Measurements from ENCODE around the gene UMAD1.

Gene UMAD1

GRCh38 chr7:7696458-7697119 lies 56.0 kb downstream of the UMAD1 start:
- Histone ChIP-seq H3K4me1 (ENCODE audit: insufficient read depth, low read length) (no peaks in the 10 kb centered on the region), H3K27ac (ENCODE audit: low read length) (no peak overlapping the region), H3K27me3 (ENCODE audit: insufficient read depth, low read length) (no peaks in the 10 kb centered on the region), H3K36me3 (ENCODE audit: insufficient read depth, low read depth, low read length) (no peaks in the 10 kb centered on the region), H3K9ac (ENCODE audit: low read depth, low read length) (no peak overlapping the region), H3K9me3 (ENCODE audit: insufficient read depth, low read depth, low read length) (no peaks in the 10 kb centered on the region), H3K4me3 (ENCODE audit: low read length) (no peak overlapping the region)

DNA sequence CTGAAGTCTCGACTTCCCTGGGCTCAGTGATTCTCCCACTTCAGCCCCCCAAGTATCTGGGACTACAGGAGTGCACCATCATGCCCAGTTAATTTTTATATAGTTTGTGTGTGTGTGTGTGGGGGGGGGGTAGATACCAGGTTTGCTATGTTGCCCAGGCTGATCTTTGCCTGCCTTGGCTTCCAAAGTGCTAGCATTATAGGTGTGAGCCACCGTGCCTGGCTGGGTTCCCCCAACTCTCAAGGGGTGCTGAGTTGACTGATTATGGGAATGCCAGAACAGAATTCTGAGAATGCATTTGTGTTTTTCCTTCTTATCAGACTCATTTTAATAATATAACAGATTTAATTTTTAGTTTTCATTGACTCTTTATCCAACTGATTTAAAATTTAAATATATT lies 58.4 kb downstream of the UMAD1 start:
- Histone ChIP-seq H3K4me1 (ENCODE audit: insufficient read depth, low read length) (no peaks in the 10 kb centered on the region), H3K9me3 (ENCODE audit: insufficient read depth, low read depth, low read length) (no peaks in the 10 kb centered on the region), H3K36me3 (ENCODE audit: insufficient read depth, low read depth, low read length) (no peaks in the 10 kb centered on the region), H3K27ac (ENCODE audit: low read length) (no peak overlapping the region), H3K4me3 (ENCODE audit: low read length) (no peak overlapping the region), H3K27me3 (ENCODE audit: insufficient read depth, low read length) (no peaks in the 10 kb centered on the region), H3K9ac (ENCODE audit: low read depth, low read length) (no peak overlapping the region)

DNA sequence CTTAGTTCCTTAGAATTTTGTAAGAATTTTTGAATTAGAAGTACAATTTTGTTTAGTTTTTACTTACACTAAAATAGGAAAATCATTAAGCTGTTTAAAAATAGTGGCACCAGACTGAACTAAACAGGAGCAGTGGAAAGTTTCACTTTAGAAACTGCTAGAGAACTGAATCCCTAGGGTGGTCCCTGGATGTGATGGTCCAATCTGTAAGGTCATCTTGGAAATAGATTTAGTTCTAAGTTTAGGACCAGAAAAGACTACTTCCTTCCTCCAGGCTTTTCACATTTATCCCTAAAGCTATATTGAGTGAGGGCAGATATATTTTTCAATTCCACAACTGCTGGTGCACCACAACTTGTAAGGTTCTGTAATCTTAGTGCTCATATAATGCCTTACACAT lies 58.8 kb downstream of the UMAD1 start:
- H3K9ac ChIP-seq (ENCODE audit: low read depth, low read length), result no peak overlapping the region
- no peaks in the 10 kb centered on the region for H3K9me3 ChIP-seq (ENCODE audit: insufficient read depth, low read depth, low read length)
- no peaks in the 10 kb centered on the region for H3K27me3 ChIP-seq (ENCODE audit: insufficient read depth, low read length)
- H3K4me3 ChIP-seq (ENCODE audit: low read length), result no peak overlapping the region
- H3K36me3 ChIP-seq (ENCODE audit: insufficient read depth, low read depth, low read length), result no peaks in the 10 kb centered on the region
- no peak overlapping the region for H3K27ac ChIP-seq (ENCODE audit: low read length)
- no peaks in the 10 kb centered on the region for H3K4me1 ChIP-seq (ENCODE audit: insufficient read depth, low read length)

DNA sequence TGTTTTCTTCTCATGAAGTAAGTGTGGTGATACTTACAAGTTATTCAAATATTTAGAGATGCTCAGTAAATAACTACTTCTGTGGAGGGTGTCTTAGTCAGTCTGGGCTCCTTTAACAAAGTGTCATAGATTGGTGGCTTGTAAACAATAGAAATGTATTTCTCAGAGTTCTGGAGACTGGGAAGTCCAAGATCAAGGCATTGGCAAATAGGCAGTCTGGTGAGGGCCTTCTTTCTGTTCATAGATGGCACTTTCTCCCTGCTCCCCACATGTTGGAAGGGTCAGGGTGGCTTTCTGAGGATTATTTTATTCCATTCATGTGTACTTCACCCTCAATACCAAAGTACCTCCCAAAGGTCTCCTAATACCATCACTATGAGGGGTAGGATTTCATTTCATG lies 59.4 kb downstream of the UMAD1 start:
- H3K9me3 ChIP-seq (ENCODE audit: insufficient read depth, low read depth, low read length), result no peaks in the 10 kb centered on the region
- H3K4me3 ChIP-seq (ENCODE audit: low read length), result no peak overlapping the region
- no peaks in the 10 kb centered on the region for H3K4me1 ChIP-seq (ENCODE audit: insufficient read depth, low read length)
- H3K36me3 ChIP-seq (ENCODE audit: insufficient read depth, low read depth, low read length), result no peaks in the 10 kb centered on the region
- no peaks in the 10 kb centered on the region for H3K27me3 ChIP-seq (ENCODE audit: insufficient read depth, low read length)
- no peak overlapping the region for H3K9ac ChIP-seq (ENCODE audit: low read depth, low read length)
- no peak overlapping the region for H3K27ac ChIP-seq (ENCODE audit: low read length)

DNA sequence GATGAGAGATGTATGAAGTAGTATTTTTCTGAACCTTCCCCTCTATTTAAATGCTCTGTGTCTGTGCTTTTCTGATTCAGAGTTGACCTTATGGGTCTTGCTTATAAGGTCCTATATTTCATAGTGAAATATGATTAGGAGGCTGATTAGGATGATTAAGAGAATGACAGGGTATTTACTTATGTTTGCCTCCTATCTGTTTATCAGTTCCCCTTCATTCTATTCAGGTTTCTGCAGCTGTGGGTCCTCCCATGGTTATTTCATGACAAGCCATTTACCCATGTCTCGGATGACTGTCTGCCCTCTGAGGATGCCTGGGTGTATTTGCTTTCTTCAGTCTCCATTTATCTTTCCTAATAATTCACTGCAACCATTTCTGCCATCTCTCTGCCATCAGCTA lies 61.0 kb downstream of the UMAD1 start:
- peaks cover 4% of the 10 kb centered on the region for H3K4me1 ChIP-seq (ENCODE audit: insufficient read depth, low read length)
- no peaks in the 10 kb centered on the region for H3K27me3 ChIP-seq (ENCODE audit: insufficient read depth, low read length)
- H3K9me3 ChIP-seq (ENCODE audit: insufficient read depth, low read depth, low read length), result no peaks in the 10 kb centered on the region
- H3K9ac ChIP-seq (ENCODE audit: low read depth, low read length), result no peak overlapping the region
- no peak overlapping the region for H3K4me3 ChIP-seq (ENCODE audit: low read length)
- H3K27ac ChIP-seq (ENCODE audit: low read length), result no peak overlapping the region
- no peaks in the 10 kb centered on the region for H3K36me3 ChIP-seq (ENCODE audit: insufficient read depth, low read depth, low read length)

- Histone ChIP-seq H3K36me3 (ENCODE audit: insufficient read depth, low read depth, low read length) (no peaks in the 10 kb centered on the region), H3K9ac (ENCODE audit: low read depth, low read length) (no peak overlapping the region), H3K4me3 (ENCODE audit: low read length) (no peak overlapping the region)
Measured at GRCh38 chr7:7702826-7703225, 62.3 kb downstream of the UMAD1 start.

GRCh38 chr7:7703427-7703826 lies 62.9 kb downstream of the UMAD1 start:
- no peak overlapping the region for H3K27ac ChIP-seq (ENCODE audit: low read length)
- no peak overlapping the region for H3K9ac ChIP-seq (ENCODE audit: low read depth, low read length)
- H3K27me3 ChIP-seq (ENCODE audit: insufficient read depth, low read length), result no peaks in the 10 kb centered on the region

More at GRCh38 chr7:7702826-7703225, 62.3 kb downstream of the UMAD1 start:
- Histone ChIP-seq H3K27me3 (ENCODE audit: insufficient read depth, low read length) (no peaks in the 10 kb centered on the region), H3K27ac (ENCODE audit: low read length) (no peak overlapping the region), H3K9me3 (ENCODE audit: insufficient read depth, low read depth, low read length) (no peaks in the 10 kb centered on the region), H3K4me1 (ENCODE audit: insufficient read depth, low read length) (peaks cover 17% of the 10 kb centered on the region)

DNA sequence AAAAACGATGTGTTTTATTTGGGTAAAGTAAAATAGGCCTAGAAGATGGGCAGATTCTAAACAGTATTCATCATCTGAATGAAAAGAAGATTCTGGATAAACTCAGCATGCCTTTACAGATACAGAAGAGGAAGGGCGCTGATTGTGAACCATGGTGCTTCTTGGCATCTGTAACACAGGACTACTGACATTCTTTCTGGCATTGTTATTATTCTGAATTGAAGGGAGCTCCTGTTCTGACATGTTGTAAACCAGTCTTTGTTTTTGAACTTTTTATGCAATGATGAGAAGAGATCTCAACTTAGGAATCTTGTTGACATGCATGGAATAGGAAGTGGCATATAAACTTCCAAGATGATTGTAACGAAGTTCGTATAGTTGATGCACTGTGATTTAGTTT lies 64.3 kb downstream of the UMAD1 start:
- H3K27me3 ChIP-seq (ENCODE audit: insufficient read depth, low read length), result no peaks in the 10 kb centered on the region
- no peak overlapping the region for H3K27ac ChIP-seq (ENCODE audit: low read length)
- no peak overlapping the region for H3K9ac ChIP-seq (ENCODE audit: low read depth, low read length)
- no peaks in the 10 kb centered on the region for H3K9me3 ChIP-seq (ENCODE audit: insufficient read depth, low read depth, low read length)
- H3K36me3 ChIP-seq (ENCODE audit: insufficient read depth, low read depth, low read length), result no peaks in the 10 kb centered on the region
- H3K4me1 ChIP-seq (ENCODE audit: insufficient read depth, low read length), result peaks cover 32% of the 10 kb centered on the region
- no peak overlapping the region for H3K4me3 ChIP-seq (ENCODE audit: low read length)

More at GRCh38 chr7:7703427-7703826, 62.9 kb downstream of the UMAD1 start:
- peaks cover 23% of the 10 kb centered on the region for H3K4me1 ChIP-seq (ENCODE audit: insufficient read depth, low read length)
- H3K4me3 ChIP-seq (ENCODE audit: low read length), result no peak overlapping the region
- no peaks in the 10 kb centered on the region for H3K9me3 ChIP-seq (ENCODE audit: insufficient read depth, low read depth, low read length)
- H3K36me3 ChIP-seq (ENCODE audit: insufficient read depth, low read depth, low read length), result no peaks in the 10 kb centered on the region

GRCh38 chr7:7705318-7705717 lies 64.8 kb downstream of the UMAD1 start:
- H3K27me3 ChIP-seq (ENCODE audit: insufficient read depth, low read length), result no peaks in the 10 kb centered on the region
- H3K4me3 ChIP-seq (ENCODE audit: low read length), result no peak overlapping the region
- no peak overlapping the region for H3K27ac ChIP-seq (ENCODE audit: low read length)
- no peak overlapping the region for H3K9ac ChIP-seq (ENCODE audit: low read depth, low read length)
- no peaks in the 10 kb centered on the region for H3K9me3 ChIP-seq (ENCODE audit: insufficient read depth, low read depth, low read length)
- H3K36me3 ChIP-seq (ENCODE audit: insufficient read depth, low read depth, low read length), result no peaks in the 10 kb centered on the region
- peaks cover 37% of the 10 kb centered on the region for H3K4me1 ChIP-seq (ENCODE audit: insufficient read depth, low read length)

DNA sequence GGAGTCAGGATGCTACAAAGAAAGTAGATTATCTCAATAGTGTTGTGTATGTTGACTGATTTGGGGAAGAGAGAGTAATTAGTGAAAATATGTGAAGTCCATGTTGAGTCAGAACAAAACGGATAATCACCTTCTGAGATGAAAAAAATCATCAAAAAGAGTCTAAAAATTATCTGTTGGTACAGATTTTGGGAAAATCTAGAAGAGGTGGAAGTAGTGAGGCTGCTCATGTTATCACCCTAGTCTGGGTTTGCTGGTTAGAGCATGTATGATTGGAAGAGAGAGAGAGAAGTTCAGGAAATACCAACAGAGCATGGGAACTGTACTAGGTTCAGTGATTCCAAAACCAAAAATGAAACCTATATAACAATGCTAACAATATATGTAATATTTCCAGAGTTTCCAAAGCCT lies 65.6 kb downstream of the UMAD1 start:
- Histone ChIP-seq H3K4me3 (ENCODE audit: low read length) (no peak overlapping the region), H3K36me3 (ENCODE audit: insufficient read depth, low read depth, low read length) (no peaks in the 10 kb centered on the region), H3K9me3 (ENCODE audit: insufficient read depth, low read depth, low read length) (no peaks in the 10 kb centered on the region), H3K4me1 (ENCODE audit: insufficient read depth, low read length) (peaks cover 37% of the 10 kb centered on the region), H3K9ac (ENCODE audit: low read depth, low read length) (no peak overlapping the region), H3K27me3 (ENCODE audit: insufficient read depth, low read length) (no peaks in the 10 kb centered on the region), H3K27ac (ENCODE audit: low read length) (no peak overlapping the region)

DNA sequence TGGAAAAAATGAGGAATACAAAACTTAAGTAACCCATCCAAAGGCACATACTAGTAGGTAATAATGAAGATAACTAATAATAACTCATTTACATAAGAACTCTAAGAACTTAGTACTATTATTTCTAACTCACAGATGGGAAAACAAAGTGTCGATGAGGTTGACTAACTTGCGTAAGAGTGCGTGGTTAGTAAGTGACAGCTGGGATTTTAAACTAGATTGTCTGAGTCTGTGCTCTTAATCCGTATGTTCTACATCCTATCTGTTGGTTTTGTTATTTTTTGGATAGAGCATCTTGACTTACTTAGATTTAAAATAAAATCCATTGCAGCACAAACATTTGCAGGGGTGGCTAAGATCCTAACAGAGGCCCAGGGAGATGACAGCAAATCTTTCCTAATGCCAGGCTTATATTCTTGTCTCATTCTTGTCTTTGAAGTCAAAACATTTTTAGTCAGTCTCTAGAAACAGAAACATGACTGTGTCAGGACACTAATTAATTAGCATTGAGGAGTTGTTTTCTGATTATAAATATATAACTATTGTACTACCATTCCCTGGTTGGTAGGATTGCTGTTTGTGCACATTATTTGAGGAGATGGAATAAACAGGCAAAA lies 66.1 kb downstream of the UMAD1 start:
- Histone ChIP-seq H3K27me3 (ENCODE audit: insufficient read depth, low read length) (no peaks in the 10 kb centered on the region), H3K27ac (ENCODE audit: low read length) (no peak overlapping the region), H3K9ac (ENCODE audit: low read depth, low read length) (no peak overlapping the region), H3K4me3 (ENCODE audit: low read length) (no peak overlapping the region), H3K36me3 (ENCODE audit: insufficient read depth, low read depth, low read length) (no peaks in the 10 kb centered on the region), H3K4me1 (ENCODE audit: insufficient read depth, low read length) (peaks cover 37% of the 10 kb centered on the region), H3K9me3 (ENCODE audit: insufficient read depth, low read depth, low read length) (no peaks in the 10 kb centered on the region)

DNA sequence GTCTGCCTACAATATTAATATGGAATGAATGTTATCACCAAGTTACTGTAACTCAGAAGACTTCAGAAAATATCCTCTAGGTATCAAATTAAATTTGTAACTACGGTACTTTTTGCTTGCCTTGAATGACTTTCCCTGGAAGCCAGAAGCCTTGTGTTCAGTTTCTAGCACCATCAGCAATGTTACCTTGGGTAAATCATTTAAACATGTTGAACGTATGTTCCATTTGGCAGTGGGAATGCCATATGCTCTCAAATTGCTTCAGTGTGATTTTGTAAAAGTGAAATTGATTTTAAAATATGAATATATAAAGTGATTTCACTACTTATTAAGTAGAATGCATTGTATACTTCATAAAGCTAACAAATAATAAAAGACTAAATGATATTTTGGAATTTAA lies 66.7 kb downstream of the UMAD1 start:
- Histone ChIP-seq H3K9me3 (ENCODE audit: insufficient read depth, low read depth, low read length) (no peaks in the 10 kb centered on the region), H3K4me3 (ENCODE audit: low read length) (no peak overlapping the region), H3K27ac (ENCODE audit: low read length) (no peak overlapping the region), H3K27me3 (ENCODE audit: insufficient read depth, low read length) (no peaks in the 10 kb centered on the region), H3K4me1 (ENCODE audit: insufficient read depth, low read length) (peaks cover 37% of the 10 kb centered on the region), H3K9ac (ENCODE audit: low read depth, low read length) (peak overlapping the region; percentile 1; the same call in 1 of the 2 replicates), H3K36me3 (ENCODE audit: insufficient read depth, low read depth, low read length) (no peaks in the 10 kb centered on the region)
